Right renal cortex interstitium (tissue), 3 donors: ENCODE data around the gene SEPTIN8. TPM values are rescaled to one million over a fixed set of nuclear protein-coding genes. Genes with fewer than 3 reads are reported as not detected.

Source experiments
- DNase-seq, 3 donors: peaks; one replicate each; pipeline ENCODE4 v3.0.0-alpha.2; 2013; ENCODE audit warnings: low read depth in 3 of 3, low spot score in 2 of 3
- polyA plus RNA-seq, 3 donors: library from polyadenylated mRNA; unstranded; fragments of 120-200 nt; gene quantifications; one replicate each; pipeline ENCODE4 v1.2.1, GENCODE V29; 2013; ENCODE audit not compliant: insufficient read length in 3 of 3

SEPTIN8 gene
- polyA plus RNA-seq, 3 donors = 71.8 to 78.7 (median 78.5) TPM

DNA sequence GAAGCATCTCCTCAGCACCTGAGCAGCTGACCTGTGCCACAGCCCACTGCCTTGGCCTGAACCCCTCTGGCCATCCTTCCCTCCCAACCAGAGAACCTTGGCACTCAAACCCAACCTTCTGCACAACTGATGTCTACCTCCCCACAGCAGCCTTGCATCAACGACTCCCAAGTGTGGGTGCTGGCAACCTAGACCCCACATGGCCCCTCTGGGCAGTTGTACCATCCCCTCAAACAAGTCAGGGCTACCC, 10.3 kb downstream of the SEPTIN8 start:
- DNase-seq = no peak

DNA sequence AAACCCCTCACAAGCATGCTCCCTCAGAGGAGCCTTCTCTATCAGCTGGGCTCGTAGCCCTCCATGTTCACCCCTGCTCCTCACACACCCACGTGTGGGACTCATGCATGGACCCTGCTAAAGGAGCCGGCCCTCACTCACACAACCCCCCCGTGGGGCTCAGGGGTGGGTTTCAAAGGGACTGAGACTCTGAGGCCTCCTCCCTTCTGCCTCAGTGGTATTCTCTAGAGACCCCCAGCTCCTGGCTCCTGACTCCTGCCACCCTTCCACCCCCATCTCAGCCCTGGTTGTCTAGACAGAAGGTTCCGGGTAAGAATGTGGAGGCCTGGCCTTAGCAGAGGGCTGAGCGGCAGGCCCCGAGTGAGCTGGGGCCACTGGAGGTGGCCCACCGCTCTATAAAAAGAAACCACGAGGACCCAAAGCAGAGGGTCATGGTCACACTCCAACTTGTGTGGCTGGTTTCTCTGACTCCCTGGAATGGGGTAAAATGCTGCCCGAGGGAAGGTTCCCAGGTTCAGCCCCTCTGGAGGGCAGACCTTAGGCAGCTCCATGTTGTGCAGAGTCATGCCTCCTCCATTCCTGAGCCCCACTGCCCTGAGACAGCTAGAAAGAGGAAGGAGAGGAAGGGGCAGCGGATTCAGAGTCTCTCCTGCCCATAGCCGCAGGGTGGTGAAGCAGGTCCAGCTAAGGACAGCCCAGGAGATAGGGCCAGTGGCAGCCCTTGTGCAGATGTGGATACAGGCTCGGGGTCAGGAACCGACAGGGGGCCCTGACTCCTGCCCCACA, 10.8 kb downstream of the SEPTIN8 start:
- DNase-seq = no peak

DNA sequence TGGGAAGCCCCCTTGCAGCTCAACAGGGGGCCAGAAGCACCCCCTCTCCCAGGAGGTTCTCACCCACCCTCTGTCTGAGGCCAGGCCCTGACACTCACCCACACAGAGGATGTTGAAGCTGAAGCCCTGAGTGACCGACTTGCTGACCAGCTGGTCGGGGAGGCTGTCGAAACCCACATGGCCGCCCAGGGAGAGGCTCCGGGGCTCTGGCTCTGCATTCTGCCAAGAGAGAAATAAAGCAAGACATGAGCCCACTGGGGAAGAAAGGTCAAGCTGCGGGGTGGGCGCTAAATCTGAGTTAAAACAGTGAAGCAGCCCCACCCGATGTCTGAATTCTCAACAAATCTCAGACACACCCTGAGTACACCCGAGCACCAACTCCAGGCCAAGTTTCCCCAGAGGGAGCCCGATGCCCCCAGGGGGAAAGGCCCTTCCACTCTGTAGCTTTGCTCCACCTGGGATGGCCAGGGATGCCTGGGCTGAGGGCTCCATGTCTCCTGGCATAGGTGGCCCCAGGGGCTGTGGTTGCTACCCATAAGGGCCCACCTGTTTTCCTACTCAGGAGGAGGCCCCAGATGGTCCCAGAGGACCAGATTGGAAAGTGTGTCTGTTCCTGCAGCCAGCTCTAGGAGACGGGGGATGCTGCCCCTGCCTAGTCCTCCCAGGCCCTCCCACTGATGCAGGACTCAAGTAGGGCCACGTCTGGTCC, 11.6 kb downstream of the SEPTIN8 start:
- DNase-seq = no peak

DNA sequence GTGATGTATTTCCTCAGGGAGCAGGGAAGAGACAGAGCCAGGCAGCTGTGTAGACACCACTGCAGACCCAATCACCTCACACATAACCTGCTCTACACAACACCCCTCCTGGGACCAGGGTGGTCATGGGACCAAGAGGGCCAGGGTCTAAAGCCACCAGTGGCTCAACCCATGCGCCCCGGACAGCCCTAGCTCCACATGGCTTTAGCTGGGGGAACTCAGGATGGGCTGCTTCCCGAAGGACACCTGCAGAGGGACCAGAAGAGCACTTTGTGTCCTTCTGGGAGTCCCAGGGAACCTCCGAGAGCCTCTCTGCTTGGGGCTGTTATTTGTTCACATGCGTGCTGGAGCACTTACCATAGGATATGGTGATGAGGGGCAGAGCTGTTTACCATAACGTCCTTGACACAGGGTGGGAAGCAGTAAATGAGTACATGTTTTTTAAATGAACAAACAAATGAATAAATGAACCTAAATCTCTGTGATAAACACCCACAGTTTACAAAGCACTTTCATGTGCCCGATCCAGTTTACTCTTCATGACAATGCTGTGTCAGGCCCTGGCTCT, 12.3 kb downstream of the SEPTIN8 start:
- DNase-seq = no peak

DNA sequence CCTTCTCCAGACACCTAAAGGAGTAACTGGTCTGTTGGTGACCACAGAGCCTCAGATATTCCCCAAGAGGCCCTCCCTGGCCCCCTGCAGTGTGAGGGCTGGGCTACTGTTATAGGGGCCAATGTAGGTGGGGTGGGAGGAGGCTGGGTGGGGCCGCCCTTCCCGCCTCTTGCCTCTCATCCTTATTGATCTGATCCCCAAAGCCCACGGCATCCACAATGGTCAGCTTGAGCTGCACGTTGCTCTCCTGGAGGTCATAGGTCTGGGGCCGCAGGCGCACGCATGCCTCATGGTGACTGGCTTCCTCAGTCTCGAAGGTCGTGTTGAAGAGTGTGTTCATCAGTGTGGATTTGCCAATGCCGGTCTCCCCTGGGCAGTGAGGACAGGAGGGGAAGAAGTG, 13.0 kb downstream of the SEPTIN8 start:
- DNase-seq = no peak

DNA sequence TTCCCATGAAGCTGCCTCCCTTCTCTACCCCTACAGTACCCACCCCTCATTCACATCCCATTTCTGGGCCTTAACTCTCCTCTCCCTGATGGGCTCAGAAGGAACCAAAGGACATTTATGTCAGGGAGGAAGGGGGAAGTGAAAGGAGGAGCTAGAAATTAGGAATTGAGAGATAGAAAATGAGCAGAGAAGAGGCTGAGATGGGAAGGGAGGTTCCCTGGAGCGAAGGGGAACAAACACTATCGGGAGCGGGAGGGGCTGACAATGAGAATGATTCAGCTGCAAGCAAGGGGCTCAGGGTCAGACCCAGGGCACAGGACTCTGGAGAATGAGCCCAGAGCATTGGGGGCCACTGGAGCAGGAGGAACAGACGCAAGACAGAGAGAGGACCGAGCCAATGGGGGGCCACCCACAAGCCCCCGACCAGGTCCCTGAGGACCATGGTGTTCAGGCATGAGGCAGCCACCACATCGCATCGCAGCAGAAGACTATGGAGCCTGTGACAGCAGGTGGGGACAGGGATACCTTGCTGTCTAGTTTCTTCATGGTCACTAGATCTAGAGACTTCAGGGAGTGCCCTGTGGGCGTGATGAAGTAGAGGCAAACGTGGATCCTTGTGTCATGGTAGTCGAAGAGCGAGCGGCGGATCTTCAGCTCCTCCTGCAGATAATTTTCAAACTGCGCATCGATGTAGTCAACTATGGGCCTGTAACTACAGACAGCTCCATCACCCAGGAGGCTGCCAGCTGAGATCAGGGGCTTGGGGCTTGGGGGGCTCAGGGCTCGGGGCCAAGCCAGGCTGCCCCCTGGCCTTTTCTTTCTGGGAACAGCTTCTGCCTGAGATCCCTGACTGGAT, 13.6 kb downstream of the SEPTIN8 start:
- DNase-seq = no peak

DNA sequence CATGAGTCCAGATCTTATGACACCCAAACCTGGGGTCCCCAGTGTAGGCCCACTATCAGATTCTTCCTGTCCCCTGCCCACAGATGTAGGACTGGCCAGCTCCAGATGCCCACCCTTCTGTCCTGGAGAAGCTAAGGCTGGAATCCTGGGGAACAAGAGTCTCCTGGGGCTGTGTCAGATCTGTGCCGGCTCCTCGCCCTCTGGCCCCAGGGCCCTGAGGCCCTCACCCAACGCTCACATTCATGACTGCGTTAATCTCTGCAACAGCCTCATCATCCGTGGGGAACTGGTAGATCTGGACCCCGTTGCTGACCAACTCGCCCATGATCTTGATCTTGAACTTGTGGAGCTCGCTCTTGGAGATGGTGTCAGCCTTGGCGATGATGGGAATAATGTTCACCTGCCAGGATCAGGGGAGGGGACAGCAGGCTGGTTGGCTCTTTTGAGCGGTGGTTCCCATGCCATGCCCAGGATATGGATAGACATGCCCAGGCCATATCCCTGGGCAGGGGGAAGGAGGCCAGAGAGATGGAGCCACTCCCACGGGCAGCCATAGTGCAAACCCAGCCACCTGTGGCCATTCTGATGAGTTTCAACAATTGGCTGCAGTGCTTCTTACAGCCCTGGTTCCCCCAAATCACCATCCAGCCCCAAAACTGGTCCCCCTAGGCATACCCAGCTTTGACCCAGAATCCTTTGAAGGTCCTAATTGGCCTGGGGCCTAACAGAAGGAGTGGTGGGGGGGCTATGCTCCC, 14.6 kb downstream of the SEPTIN8 start:
- DNase-seq = no peak

DNA sequence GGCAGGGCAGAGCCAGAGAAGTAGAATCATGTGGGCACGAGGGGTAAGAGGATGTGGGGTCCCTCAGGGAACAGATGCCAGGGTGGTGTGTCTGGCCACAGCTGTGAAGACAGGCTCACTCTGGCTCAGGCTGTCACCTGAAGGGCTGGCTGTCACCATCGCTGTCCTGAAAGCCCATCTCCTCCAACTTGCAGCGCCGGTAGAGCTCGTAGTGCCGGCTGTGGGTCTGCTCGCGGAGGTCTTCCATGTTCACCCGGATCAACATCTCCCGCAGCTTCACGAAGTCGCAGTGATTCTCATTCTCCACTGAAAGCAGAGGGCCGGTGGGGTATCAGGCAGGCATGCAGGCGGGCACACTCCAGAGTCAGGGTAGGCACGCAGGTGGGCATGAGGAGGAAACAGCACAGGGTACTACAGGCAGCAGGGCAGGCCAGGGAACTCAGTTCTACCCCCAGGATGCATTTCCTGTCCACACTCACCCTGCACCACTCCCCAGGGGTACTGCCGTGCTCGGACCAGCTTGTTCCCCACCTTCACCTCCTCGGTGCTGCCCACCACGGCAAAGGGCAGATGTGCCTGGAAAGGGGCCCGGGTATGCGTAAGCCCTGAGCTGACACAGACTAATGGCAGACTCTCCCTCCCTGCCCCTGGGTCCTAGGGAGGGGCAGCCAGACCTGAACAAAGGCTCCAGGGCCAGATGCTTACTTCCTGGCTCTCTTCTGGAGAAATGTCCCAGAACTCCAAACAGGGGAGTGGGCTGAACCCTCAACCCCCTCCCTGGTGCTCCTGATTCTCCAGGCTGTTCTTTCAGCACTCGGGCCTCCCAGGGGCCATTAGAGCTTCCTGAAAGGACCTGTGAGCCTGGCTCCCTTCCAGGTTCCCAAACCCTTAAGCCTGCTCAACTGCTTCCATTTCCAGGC, 15.5 kb downstream of the SEPTIN8 start:
- DNase-seq = no peak

DNA sequence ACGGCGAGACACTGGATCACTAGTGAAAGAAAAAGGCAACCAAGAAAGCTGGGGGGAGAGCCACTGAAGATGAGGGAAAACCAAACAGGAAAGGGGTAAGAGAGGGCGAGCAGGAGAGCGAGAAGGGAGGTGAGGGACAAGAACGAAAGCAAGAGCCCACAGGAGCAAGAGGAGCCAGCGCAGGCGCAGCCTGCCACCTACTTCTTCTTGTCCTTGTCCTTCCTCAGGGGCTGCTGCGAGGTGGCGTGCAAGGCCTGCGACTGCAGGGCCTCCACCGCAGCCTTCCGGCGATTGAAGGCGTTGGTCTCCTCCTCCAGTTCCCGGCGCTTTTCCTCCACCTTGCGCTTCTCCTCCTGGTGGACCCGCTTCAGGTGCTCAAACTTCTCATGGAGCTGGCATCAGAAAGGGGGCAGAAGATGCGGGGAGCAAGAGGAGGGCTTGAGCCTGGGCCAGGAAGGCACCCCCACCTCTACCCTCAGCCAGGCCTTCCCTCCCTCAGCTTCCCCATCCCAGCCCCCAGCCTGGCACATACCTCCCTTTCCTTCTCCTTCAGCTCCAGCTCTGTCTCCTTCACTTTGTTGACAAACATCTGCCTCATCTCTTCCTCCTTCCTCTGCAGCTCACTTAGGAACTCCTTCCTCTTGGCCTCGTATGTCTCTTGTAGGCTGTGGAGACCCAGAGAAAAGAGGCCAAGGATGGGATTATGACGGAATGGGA, 16.3 kb downstream of the SEPTIN8 start:
- no peak for DNase-seq

DNA sequence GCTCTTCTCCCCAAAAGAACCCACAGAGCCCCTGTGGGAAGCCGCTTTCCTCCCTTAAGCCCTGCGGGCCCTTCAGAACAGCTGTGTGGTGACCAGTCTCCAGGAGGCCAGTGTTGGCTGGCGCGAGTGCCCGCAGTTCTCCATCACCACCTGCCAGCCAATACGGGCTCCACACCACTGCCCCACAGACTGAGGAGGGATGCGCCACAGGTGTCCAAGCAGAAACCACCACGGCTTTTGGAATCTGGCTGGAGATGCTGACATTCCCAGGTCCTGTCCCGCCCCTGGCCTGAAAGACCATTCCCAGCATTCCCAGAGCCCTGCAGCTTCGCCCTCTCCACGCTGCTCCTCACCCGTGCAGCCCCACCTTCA, 17.0 kb downstream of the SEPTIN8 start:
- DNase-seq = no peak

DNA sequence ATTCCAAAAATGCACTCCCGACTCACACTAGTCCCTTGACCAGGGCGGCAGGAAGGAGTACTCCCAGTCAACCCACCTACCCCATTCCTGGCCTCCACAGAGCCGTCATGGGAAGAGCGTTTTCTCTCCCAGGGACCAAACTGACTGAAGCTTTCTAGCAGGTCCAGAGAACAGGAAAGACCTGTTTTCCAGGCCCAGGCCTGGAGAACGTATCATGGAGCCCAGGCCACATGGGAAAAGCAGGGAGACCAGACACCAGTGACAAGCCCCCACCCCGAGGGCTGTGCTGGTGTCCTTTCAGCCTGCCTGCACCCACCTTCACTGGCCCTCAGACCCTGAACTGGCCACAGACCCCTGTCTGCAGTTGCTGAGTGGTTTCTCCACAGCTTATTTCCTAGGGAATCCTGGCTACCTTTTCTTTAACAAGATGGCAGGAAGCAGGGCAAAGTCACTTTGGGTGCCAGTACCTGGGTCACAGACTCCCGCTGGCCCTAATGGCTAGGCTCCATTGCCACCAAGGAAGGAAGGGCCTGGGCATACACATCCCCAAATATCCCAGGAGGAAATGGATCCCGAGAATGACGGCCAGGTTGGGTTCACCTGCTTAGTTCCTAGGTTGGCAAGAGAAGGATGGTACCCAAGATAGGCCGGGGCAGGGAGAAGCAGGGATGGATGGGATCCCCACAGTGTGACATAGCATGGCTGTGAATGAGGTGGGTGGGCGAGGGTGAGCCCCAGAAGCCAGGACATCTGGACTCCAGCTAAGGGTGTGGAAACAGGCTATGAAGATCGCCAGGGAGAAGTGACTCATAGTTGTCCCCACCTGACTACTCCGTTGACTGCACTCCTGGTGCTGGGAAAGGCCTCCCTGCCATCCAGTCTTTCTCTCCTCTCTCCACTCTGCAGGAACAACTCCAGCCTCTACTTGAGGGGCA, 17.7 kb downstream of the SEPTIN8 start:
- DNase-seq = no peak

DNA sequence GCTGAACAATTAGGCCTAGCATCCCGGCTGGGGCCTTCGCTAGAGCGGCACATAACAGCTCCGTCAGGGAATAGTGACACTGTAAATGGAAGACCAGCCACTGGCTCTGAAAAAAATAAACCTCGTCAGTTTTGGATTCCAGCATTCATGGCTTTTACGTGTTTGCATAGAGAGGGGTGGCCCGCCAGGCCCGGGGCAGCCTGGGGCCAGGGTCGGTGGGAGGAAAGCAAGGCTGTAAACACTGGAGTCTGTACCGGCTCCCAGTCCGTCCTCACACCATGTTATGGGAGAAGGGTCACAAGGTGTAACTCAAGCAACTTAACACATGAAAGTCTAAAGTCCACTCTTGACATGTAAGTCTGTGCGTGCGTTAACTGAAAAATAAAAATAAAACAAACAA, 18.6 kb downstream of the SEPTIN8 start:
- DNase-seq = no peak

DNA sequence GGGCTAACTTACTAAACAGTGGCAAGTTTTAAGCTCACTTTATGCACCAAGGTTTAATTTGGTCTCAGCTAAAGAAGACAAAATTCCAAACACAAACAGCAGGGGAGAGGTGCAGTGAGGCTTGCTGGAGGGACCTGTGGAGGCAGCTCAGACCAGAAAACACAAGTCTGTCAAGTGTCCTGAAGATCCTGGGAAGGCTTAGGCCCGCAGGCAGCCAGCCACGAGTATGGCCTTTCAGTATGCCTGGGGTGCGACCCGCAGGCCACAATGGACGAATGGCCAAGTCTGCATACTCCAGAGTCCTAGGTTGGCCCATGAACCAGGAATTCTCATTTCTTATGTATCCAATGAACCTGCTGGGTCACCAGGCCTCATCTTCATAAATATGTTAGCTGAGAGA, 20.5 kb downstream of the SEPTIN8 start:
- DNase-seq = no peak

DNA sequence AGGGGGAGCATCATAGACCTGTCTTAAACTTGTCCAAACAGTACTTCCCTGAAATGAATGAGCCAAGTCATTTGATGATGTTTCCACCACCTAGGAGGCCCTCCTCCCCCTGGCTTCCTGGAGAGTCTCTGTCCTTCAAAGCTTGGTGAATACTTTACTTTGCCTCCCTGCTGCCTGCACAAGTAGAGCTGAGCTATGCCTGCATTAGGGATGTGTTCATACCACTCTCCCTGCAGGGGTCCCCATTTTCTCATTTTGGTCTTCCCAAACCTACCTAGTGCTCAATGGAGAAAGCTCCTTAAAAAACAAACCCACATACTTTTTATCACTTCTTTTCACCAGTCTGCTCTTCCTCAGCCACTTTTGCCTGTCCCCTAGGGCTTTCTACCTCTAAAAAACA, 22.1 kb downstream of the SEPTIN8 start:
- no peak for DNase-seq

DNA sequence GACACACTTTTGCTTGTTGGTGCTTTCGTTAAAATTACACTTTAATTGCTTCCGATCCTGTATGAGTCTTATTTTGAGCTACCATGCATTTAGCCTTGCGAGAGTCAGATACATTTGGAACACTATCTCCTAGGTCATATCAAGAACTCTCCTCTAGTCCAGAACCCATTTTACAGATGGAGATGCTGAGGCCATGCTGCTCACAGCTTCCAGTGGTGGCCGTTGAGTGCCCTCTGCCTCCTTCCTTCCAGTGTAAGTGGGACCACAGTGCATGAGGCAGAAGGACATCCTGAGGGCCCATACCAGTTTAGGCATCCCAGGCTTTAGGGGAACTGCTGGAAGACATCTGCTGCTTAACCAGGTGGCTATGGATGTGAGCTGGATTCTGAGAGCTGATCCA, 22.9 kb downstream of the SEPTIN8 start:
- no peak for DNase-seq

DNA sequence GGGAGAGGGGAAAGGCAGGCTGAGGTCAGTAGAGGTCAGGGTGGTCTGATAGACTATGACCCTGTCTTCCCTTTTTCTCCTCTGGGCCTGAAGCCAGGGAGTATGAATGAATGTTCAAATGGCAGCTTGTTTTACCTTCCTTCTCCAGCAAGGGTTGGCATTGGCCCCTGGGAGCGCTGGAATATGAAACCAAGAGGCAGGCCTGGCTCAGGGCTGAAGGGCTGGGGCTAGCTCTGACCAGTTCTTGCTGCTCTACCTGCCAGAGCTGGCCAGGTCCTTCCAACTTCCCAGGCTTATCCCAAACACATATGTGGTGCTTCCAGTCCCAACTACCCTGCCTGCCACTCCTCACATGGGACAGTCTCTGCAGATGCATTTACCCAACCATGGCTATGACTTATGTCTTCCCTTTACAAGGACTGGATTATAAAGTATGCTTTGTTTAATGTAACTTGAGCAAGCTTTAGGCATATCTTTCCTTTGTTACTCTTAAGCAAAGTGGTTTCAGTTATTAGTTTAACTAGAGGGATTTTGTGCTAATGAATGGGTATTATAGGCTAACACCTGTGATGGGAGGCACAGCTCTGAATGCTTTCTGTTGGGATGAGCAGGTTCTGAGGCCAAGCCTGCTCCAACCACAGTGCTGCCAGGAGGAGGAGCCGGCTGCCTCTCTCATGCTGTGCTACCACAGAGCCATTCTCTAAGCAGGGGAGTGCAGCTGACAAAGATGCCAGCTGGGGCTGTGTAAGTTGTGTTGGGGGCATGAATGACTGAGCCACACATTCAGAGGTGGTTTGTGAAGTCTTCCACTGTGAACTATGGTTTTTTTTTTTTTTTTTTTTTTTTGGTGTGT, 23.7 kb downstream of the SEPTIN8 start:
- DNase-seq = no peak

DNA sequence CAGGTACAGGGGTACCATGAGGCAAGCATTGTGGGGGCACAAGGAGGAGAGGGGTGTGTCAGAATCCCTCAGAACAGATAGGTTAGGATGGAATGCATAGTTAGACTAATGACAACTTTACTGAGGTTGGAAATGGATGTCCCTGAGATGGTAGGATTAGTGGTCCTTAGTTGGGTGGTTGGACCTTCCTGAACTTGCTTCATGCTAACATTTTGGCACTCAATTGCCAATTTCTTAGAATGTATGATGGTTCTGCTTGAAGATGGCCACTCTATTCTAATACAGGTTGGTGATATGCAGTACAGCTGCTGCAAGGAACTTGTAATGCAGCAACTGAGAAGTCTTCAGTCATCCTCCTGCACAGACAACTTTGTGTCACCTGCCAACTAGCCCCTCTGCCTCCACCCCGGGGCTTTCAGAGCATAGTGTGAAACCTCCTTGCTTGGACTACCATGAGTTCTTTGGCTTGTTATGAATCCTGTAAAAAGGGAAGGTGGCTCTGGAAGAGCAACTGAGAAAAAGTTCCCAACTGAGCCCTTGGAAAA, 24.4 kb downstream of the SEPTIN8 start:
- no peak for DNase-seq
